ENCODE results near the gene CYBC1.
"Not testable (repeated sequence)": the region's sequence is repeated elsewhere in the genome, so short reads cannot be mapped to it uniquely, and the experiment has no call there.

- not testable (repeated sequence) for TF ChIP-seq CTCF (IDR thresholded peaks at IDR 0.05; ENCODE audit: borderline replicate concordance, extremely low read depth, low read length, poor library complexity, severe bottlenecking); EZH2 (IDR thresholded peaks at IDR 0.05; ENCODE audit: borderline replicate concordance, low read depth, low read length, severe bottlenecking)
Observed at GRCh38 chr17:82453706-82454105, 3.2 kb upstream of the CYBC1 start.
